ENCODE results near the gene PPP2R2C.

The PPP2R2C gene

GRCh38 chr4:6394671-6395081 lies 77.7 kb downstream of the PPP2R2C start:
- no peak for DNase-seq

- DNase-seq, result no peak
Measured at GRCh38 chr4:6393544-6394475, 78.6 kb downstream of the PPP2R2C start.

GRCh38 chr4:6393066-6393465 lies 79.3 kb downstream of the PPP2R2C start:
- DNase-seq, result no peak

GRCh38 chr4:6392407-6392806 lies 80.0 kb downstream of the PPP2R2C start:
- DNase-seq, result no peak

- DNase-seq, result no peak
Measured at GRCh38 chr4:6391852-6392188, 80.6 kb downstream of the PPP2R2C start.

GRCh38 chr4:6391186-6391851 lies 81.1 kb downstream of the PPP2R2C start:
- DNase-seq, result no peak

- DNase-seq, result no peak
Measured at GRCh38 chr4:6390356-6390755, 82.1 kb downstream of the PPP2R2C start.

GRCh38 chr4:6389142-6389825 lies 83.1 kb downstream of the PPP2R2C start:
- no peak for DNase-seq

GRCh38 chr4:6388713-6389112 lies 83.7 kb downstream of the PPP2R2C start:
- DNase-seq, result no peak

GRCh38 chr4:6387946-6388345 lies 84.5 kb downstream of the PPP2R2C start:
- no peak for DNase-seq

- DNase-seq, result no peak
Measured at GRCh38 chr4:6386091-6386490, 86.3 kb downstream of the PPP2R2C start.

GRCh38 chr4:6385288-6385687 lies 87.1 kb downstream of the PPP2R2C start:
- DNase-seq, result no peak

GRCh38 chr4:6384541-6384940 lies 87.9 kb downstream of the PPP2R2C start:
- no peak for DNase-seq

- DNase-seq, result no peak
Measured at GRCh38 chr4:6383929-6384328, 88.5 kb downstream of the PPP2R2C start.

- DNase-seq, result no peak
Measured at GRCh38 chr4:6383009-6383404, 89.4 kb downstream of the PPP2R2C start.

- DNase-seq, result no peak
Measured at GRCh38 chr4:6381571-6382123, 90.8 kb downstream of the PPP2R2C start.

GRCh38 chr4:6380746-6381410 lies 91.5 kb downstream of the PPP2R2C start:
- DNase-seq, result no peak

GRCh38 chr4:6379767-6380745 lies 92.4 kb downstream of the PPP2R2C start:
- no peak for DNase-seq

GRCh38 chr4:6378493-6379445 lies 93.6 kb downstream of the PPP2R2C start:
- DNase-seq, result no peak

All from inflammatory macrophage treated with lipopolysaccharide for 4 hours (primary cell).